Smooth muscle cell of the umbilical artery (primary cell): ENCODE data around the gene TSPYL6. TPM values are rescaled to one million over a fixed set of nuclear protein-coding genes. Genes with fewer than 3 reads are reported as not detected.

Experiments used
- total RNA-seq: library from RNA; depleted of rRNA; stranded (reverse); fragments of >200 nt; gene quantifications from 2 replicates; pipeline ENCODE4 v1.2.3, GENCODE V29; 2014

Gene TSPYL6
- not detected in 2 replicates for total RNA-seq

GRCh38 chr2:54256091-54256694, at the start of gene TSPYL6:
Gene TSPYL6, minus strand, starts transcription at chr2:54256229. Its CDS starts 78 bp downstream, at chr2:54256151.

Other genes starting within 250 kb of the TSPYL6 start
- gene ACYP2, start 140.6 kb downstream of the TSPYL6 start, total RNA-seq: 11.7 and 11.9 TPM in 2 replicates
- 410 and 477 TPM in 2 replicates for gene SPTBN1, start 200.1 kb upstream of the TSPYL6 start, total RNA-seq